NCI-H2029 treated with DMSO at 0.1 percent for 48 hours (cell line): ENCODE data around the gene TMSB15C.

Experiments used
- DNase-seq: peaks from one replicate; lab custom pipeline; 2025; lab: John Stamatoyannopoulos, UW

Gene TMSB15C

DNA sequence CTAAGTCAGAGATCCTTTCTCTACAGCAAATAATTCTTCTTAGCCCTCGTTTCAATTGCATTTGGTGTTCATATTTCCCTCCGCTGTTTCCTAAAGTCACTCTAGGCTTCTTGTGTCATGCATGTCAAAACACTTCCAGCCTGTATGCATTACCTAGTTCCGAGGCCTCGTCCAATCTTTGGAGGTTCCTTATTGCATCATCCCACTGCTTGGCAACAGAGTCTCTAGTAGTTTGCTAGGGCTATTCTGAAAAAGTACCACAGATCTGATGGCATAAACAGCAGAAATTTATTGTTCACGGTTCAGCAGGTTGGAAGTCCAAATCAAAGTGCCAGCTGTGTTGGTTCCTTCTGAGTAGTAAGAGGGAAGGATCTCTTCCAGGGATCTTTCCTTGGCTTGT is 30.4 kb downstream of the TMSB15C start:
- DNase-seq = no peak

DNA sequence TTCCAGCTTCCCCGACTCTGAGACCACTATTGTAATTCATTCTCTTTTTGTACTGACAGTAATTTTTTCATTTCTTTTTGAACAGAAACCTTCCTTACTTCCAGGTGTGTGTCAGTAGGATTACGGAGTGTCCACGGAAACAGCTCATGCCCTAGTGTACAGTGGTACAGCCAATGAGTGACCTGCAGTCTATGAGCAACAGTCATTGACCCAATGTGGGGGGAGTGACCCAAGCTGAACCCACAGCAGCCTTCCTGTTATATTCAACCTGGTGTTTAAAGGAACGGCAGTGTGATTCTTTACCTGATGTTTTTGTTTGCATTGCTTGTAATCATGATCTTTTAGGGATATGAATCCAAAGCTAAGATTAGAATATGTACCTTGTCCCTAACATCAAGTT is 35.0 kb downstream of the TMSB15C start:
- no peak for DNase-seq

DNA sequence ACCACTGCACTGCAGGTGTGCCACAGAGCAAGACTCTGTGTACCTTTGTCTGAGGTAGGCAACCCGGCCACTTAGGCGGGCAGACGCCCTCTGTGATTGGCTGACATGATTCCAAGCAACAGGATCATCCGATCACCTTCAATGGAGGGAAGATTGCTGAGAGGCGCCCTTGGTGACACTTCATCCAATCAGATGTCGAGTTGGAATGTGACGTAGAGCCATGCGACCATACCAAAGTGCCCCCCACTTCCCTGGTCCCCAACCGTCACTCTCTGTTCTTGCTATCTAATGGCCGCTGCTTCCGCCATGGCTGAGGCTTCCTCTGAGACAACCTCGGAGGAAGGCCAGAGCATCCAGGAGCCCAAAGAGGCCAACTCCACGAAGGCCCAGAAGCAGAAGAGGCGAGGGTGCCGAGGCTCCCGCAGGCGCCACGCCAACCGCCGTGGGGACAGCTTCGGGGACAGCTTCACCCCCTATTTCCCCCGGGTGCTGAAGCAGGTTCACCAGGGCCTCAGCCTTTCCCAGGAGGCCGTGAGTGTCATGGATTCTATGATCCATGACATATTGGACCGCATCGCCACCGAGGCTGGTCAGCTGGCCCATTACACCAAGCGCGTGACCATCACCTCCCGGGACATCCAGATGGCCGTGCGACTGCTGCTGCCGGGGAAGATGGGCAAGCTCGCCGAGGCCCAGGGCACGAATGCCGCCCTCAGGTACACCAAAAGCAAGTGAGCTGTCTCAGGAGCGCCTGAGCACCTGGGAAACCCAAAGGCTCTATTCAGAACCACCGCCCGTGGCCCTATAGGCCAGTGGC is 36.1 kb downstream of the TMSB15C start, which contains the start of gene H2BW2:
TSS of gene H2BW2 (plus strand) at position 268 of the 817 bp plus-strand sequence. CDS start at position 307, 39 bp downstream.
- DNase-seq = no peak
